Endodermal cell (in vitro differentiated cells): Measurements from ENCODE around the gene DNM3. TPM values are rescaled to one million over a fixed set of nuclear protein-coding genes. Genes with fewer than 3 reads are reported as not detected.

Experiments used
- DNase-seq: peaks from one replicate; pipeline ENCODE4 v3.0.0-alpha.2; 2017
- H3K27ac ChIP-seq: 2 replicates; pipeline ENCODE4 v1.5.1; 2013; ENCODE audit warnings: mild to moderate bottlenecking, low read depth, low read length, moderate library complexity
- H3K27me3 ChIP-seq: 2 replicates; pipeline ENCODE4 v1.6.1; 2013; ENCODE audit warnings: mild to moderate bottlenecking, low read length, moderate library complexity; ENCODE audit not compliant: insufficient read depth, control insufficient read depth, poor library complexity, severe bottlenecking
- H3K36me3 ChIP-seq: 2 replicates; pipeline ENCODE4 v1.7.0; 2013; ENCODE audit warnings: mild to moderate bottlenecking, low read length, moderate library complexity; ENCODE audit not compliant: control insufficient read depth, insufficient read depth
- H3K4me1 ChIP-seq: one replicate; pipeline ENCODE4 v1.7.0; 2013; ENCODE audit warnings: low read length; ENCODE audit not compliant: control insufficient read depth, insufficient read depth
- H3K4me3 ChIP-seq: 2 replicates; pipeline ENCODE4 v1.5.1; 2013; ENCODE audit warnings: mild to moderate bottlenecking, low read length, moderate library complexity
- H3K9ac ChIP-seq: 2 replicates; pipeline ENCODE4 v1.6.1; 2013; ENCODE audit warnings: mild to moderate bottlenecking, low read length, moderate library complexity; ENCODE audit not compliant: poor library complexity, severe bottlenecking; ENCODE audit errors: extremely low read depth
- H3K9me3 ChIP-seq: 2 replicates; pipeline ENCODE4 v1.6.1; 2013; ENCODE audit warnings: mild to moderate bottlenecking, low read length, moderate library complexity; ENCODE audit not compliant: control insufficient read depth
- H3K27ac Mint-ChIP-seq: 2 replicates; pipeline ENCODE4 v1.8.0; 2020; ENCODE audit warnings: mixed read lengths
- H3K27me3 Mint-ChIP-seq: 2 replicates; pipeline ENCODE4 v1.8.0; 2021; ENCODE audit warnings: mild to moderate bottlenecking, mixed read lengths; ENCODE audit not compliant: insufficient read depth
- H3K36me3 Mint-ChIP-seq: 2 replicates; pipeline ENCODE4 v1.8.0; 2020; ENCODE audit warnings: low read depth, mixed read lengths
- H3K4me1 Mint-ChIP-seq: 2 replicates; pipeline ENCODE4 v1.8.0; 2020; ENCODE audit warnings: mixed read lengths
- H3K4me3 Mint-ChIP-seq: 2 replicates; pipeline ENCODE4 v1.8.0; 2020; ENCODE audit warnings: mild to moderate bottlenecking, moderate library complexity, mixed read lengths
- H3K9me3 Mint-ChIP-seq: 2 replicates; pipeline ENCODE4 v1.8.0; 2020; ENCODE audit warnings: mild to moderate bottlenecking, mixed read lengths
- CTCF ChIP-seq: fragments of 200-600 bp; sonication (generic); conservative IDR thresholded peaks from 2 replicates; pipeline ENCODE4 v1.5.0; 2021; ENCODE audit warnings: antibody characterized with exemption, mild to moderate bottlenecking
- WGBS, 2 experiments: methylation state at CpG; one replicate each; pipeline versions ENCODE4 v1.1.5 to v1.1.7; 2013; ENCODE audit warnings: missing lambda C conversion rate in 2 of 2, mixed read lengths in 1 of 2; ENCODE audit not compliant: insufficient coverage in 1 of 2, insufficient read length in 1 of 2; 5-methylcytosine and 5-hydroxymethylcytosine counted together
- total RNA-seq, 2 donors: library from RNA; stranded (reverse); fragmentation: NEBNext Ultra II Directional in 1 of 2; extraction: Animal tissue kit (Norgen Biotek cat#: 25700) in 1 of 2; gene quantifications; 2 replicates in 1 of 2; 3 replicates in 1 of 2; pipeline ENCODE4 v1.2.1, GENCODE V29; 2021

DNM3 gene
- total RNA-seq, 2 donors from 2014 or later: 0.53 to 1.8 TPM

- WGBS, 2 experiments: 63 to 69% methylated on average over 1 to 2 of the region's 2 CpGs
- Histone ChIP-seq H3K9me3 (peaks cover 20% of the 10 kb centered on the region), H3K27me3 (no peaks in the 10 kb centered on the region), H3K36me3 (no peaks in the 10 kb centered on the region), H3K4me3 (no peak overlapping the region), H3K9ac (no peak overlapping the region), H3K4me1 (no peaks in the 10 kb centered on the region), H3K27ac (no peak overlapping the region)
- H3K36me3 Mint-ChIP-seq: no peaks in the 10 kb centered on the region
- H3K27ac Mint-ChIP-seq: no peak overlapping the region
- TF ChIP-seq CTCF: no peak
- H3K4me1 Mint-ChIP-seq: peaks cover 14% of the 10 kb centered on the region
- DNase-seq: no peak
- H3K9me3 Mint-ChIP-seq: peaks cover 8% of the 10 kb centered on the region
- no peak overlapping the region for H3K4me3 Mint-ChIP-seq
- no peaks in the 10 kb centered on the region for H3K27me3 Mint-ChIP-seq
Observed at GRCh38 chr1:171969226-171969625, 127.9 kb downstream of the DNM3 start.

- no peaks in the 10 kb centered on the region for H3K4me1 ChIP-seq
- DNase-seq: no peak
- no peak for TF ChIP-seq CTCF
- peaks cover 14% of the 10 kb centered on the region for H3K4me1 Mint-ChIP-seq
- no peak overlapping the region for H3K27ac Mint-ChIP-seq
- H3K9me3 Mint-ChIP-seq: peaks cover 3% of the 10 kb centered on the region
- H3K27me3 ChIP-seq: no peaks in the 10 kb centered on the region
- 60% methylated on average over 3 of the region's 3 CpGs; no CpG with 5 or more reads in 1 of the 2 experiments for WGBS, 2 experiments
- no peak overlapping the region for H3K9ac ChIP-seq
- H3K27ac ChIP-seq: no peak overlapping the region
- H3K27me3 Mint-ChIP-seq: no peaks in the 10 kb centered on the region
- peaks cover 14% of the 10 kb centered on the region for H3K9me3 ChIP-seq
- no peak overlapping the region for H3K4me3 Mint-ChIP-seq
- H3K36me3 ChIP-seq: no peaks in the 10 kb centered on the region
- H3K36me3 Mint-ChIP-seq: no peaks in the 10 kb centered on the region
- no peak overlapping the region for H3K4me3 ChIP-seq
Observed at GRCh38 chr1:171969813-171970212, 128.5 kb downstream of the DNM3 start.

GRCh38 chr1:171972846-171973245 is 131.5 kb downstream of the DNM3 start:
- Histone ChIP-seq H3K9ac (no peak overlapping the region), H3K36me3 (no peaks in the 10 kb centered on the region), H3K4me3 (no peak overlapping the region), H3K9me3 (no peaks in the 10 kb centered on the region), H3K27ac (no peak overlapping the region), H3K27me3 (no peaks in the 10 kb centered on the region), H3K4me1 (no peaks in the 10 kb centered on the region)
- Mint-ChIP-seq H3K4me3 (no peak overlapping the region), H3K4me1 (peaks cover under 1% of the 10 kb centered on the region), H3K36me3 (no peaks in the 10 kb centered on the region), H3K9me3 (no peaks in the 10 kb centered on the region), H3K27me3 (no peaks in the 10 kb centered on the region), H3K27ac (no peak overlapping the region)
- no peak for TF ChIP-seq CTCF
- no peak for DNase-seq
- 93 to 96% methylated on average over 2 to 3 of the region's 3 CpGs for whole genome bisulfite sequencing, 2 experiments
